Neural progenitor cell (in vitro differentiated cells): Measurements from ENCODE around the gene GJB6. TPM values are rescaled to one million over a fixed set of nuclear protein-coding genes. Genes with fewer than 3 reads are reported as not detected.

Experiments
- DNase-seq: peaks from one replicate; pipeline ENCODE4 v3.0.0-alpha.2; 2016; ENCODE audit warnings: low spot score
- H2AFZ ChIP-seq: fragments of 200-600 bp; sonication (generic); replicated peaks from 2 replicates; pipeline ENCODE4 v1.6.1; 2016; ENCODE audit warnings: antibody characterized with exemption
- H3F3A ChIP-seq: fragments of 200-600 bp; sonication (generic); 2 replicates; pipeline ENCODE4 v1.6.1; 2016; ENCODE audit warnings: antibody characterized with exemption, low read depth
- H3K27ac ChIP-seq: fragments of 200-600 bp; sonication (generic); 2 replicates; pipeline ENCODE4 v1.5.1; 2016; ENCODE audit warnings: mild to moderate bottlenecking
- H3K27me3 ChIP-seq: fragments of 200-600 bp; sonication (generic); 2 replicates; pipeline ENCODE4 v1.6.1; 2016; ENCODE audit warnings: mild to moderate bottlenecking, moderate library complexity
- H3K36me3 ChIP-seq: fragments of 200-600 bp; sonication (generic); 2 replicates; pipeline ENCODE4 v1.5.1; 2016
- H3K4me1 ChIP-seq: fragments of 200-600 bp; sonication (generic); 2 replicates; pipeline ENCODE4 v1.6.1; 2016; ENCODE audit warnings: mixed run types
- H3K4me2 ChIP-seq: fragments of 200-600 bp; sonication (generic); 2 replicates; pipeline ENCODE4 v1.6.1; 2016
- H3K4me3 ChIP-seq: fragments of 200-600 bp; sonication (generic); 2 replicates; pipeline ENCODE4 v1.5.1; 2016
- H3K79me2 ChIP-seq: fragments of 200-600 bp; sonication (generic); 2 replicates; pipeline ENCODE4 v1.6.1; 2016; ENCODE audit warnings: low read depth
- H3K9ac ChIP-seq: fragments of 200-600 bp; sonication (generic); 2 replicates; pipeline ENCODE4 v1.6.1; 2016
- H3K9me3 ChIP-seq: fragments of 200-600 bp; sonication (generic); 2 replicates; pipeline ENCODE4 v1.5.1; 2016; ENCODE audit warnings: low read depth
- H4K20me1 ChIP-seq: fragments of 200-600 bp; sonication (generic); 2 replicates; pipeline ENCODE4 v1.6.1; 2016; ENCODE audit warnings: low read depth
- H3K27ac Mint-ChIP-seq: 3 replicates; pipeline ENCODE4 v1.8.0; 2021; ENCODE audit warnings: mixed read lengths
- H3K27me3 Mint-ChIP-seq: 2 replicates; pipeline ENCODE4 v1.8.0; 2022; ENCODE audit warnings: low read depth, mild to moderate bottlenecking, inconsistent platforms, moderate library complexity, mixed read lengths; ENCODE audit not compliant: insufficient read depth
- H3K36me3 Mint-ChIP-seq: 3 replicates; pipeline ENCODE4 v1.8.0; 2021; ENCODE audit warnings: mixed read lengths
- H3K4me1 Mint-ChIP-seq: 3 replicates; pipeline ENCODE4 v1.8.0; 2021; ENCODE audit warnings: mixed read lengths
- H3K4me3 Mint-ChIP-seq: 3 replicates; pipeline ENCODE4 v1.8.0; 2021; ENCODE audit warnings: mild to moderate bottlenecking, moderate library complexity, mixed read lengths
- H3K9me3 Mint-ChIP-seq: 3 replicates; pipeline ENCODE4 v1.8.0; 2020; ENCODE audit warnings: mixed read lengths
- CTCF ChIP-seq: fragments of 200-600 bp; sonication (generic); IDR thresholded peaks from 2 replicates; pipeline ENCODE4 v1.5.1; 2017; ENCODE audit warnings: antibody characterized with exemption, mild to moderate bottlenecking
- EZH2 ChIP-seq: fragments of 200-600 bp; sonication (generic); IDR thresholded peaks from 2 replicates; pipeline ENCODE4 v1.6.1; 2017; ENCODE audit warnings: antibody characterized with exemption, mild to moderate bottlenecking, moderate library complexity
- EZH2phosphoT487 ChIP-seq: fragments of 200-600 bp; sonication (generic); IDR thresholded peaks from 2 replicates; pipeline ENCODE4 v1.6.1; 2017; ENCODE audit warnings: antibody characterized with exemption
- total RNA-seq: library from RNA; depleted of rRNA; stranded (reverse); fragments of >200 nt; gene quantifications from 2 replicates; pipeline ENCODE4 v1.2.3, GENCODE V29; 2015; ENCODE audit warnings: low replicate concordance

The GJB6 gene
- total RNA-seq, 1 donor from 2014 or later, result not detected

- H3K4me3 Mint-ChIP-seq, result no peak overlapping the region
- H2AFZ ChIP-seq, result no peak overlapping the region
Observed at GRCh38 chr13:20258208-20258962, 26.3 kb upstream of the GJB6 start.

GRCh38 chr13:20254076-20254475 lies 22.0 kb upstream of the GJB6 start:
- no peaks in the 10 kb centered on the region for H3K36me3 ChIP-seq
- H3K9me3 ChIP-seq, result no peaks in the 10 kb centered on the region
- H3K27ac ChIP-seq, result no peak overlapping the region
- H2AFZ ChIP-seq, result no peak overlapping the region
- no peaks in the 10 kb centered on the region for H4K20me1 ChIP-seq
- H3K4me2 ChIP-seq, result no peak overlapping the region
- Mint-ChIP-seq H3K27me3 (peaks cover 6% of the 10 kb centered on the region), H3K9me3 (no peaks in the 10 kb centered on the region), H3K36me3 (no peaks in the 10 kb centered on the region), H3K4me1 (no peaks in the 10 kb centered on the region), H3K27ac (no peak overlapping the region), H3K4me3 (no peak overlapping the region)
- H3K9ac ChIP-seq, result no peak overlapping the region
- no peak overlapping the region for H3K4me3 ChIP-seq
- no peak for TF ChIP-seq EZH2
- H3K27me3 ChIP-seq, result no peaks in the 10 kb centered on the region
- no peaks in the 10 kb centered on the region for H3F3A ChIP-seq
- H3K79me2 ChIP-seq, result no peaks in the 10 kb centered on the region
- no peak for DNase-seq
- no peaks in the 10 kb centered on the region for H3K4me1 ChIP-seq

More at GRCh38 chr13:20258208-20258962, 26.3 kb upstream of the GJB6 start:
- Mint-ChIP-seq H3K9me3 (no peaks in the 10 kb centered on the region), H3K27me3 (peaks cover 7% of the 10 kb centered on the region), H3K27ac (no peak overlapping the region), H3K36me3 (no peaks in the 10 kb centered on the region), H3K4me1 (no peaks in the 10 kb centered on the region)
- Histone ChIP-seq H3K27ac (no peak overlapping the region), H3K79me2 (no peaks in the 10 kb centered on the region), H3K36me3 (no peaks in the 10 kb centered on the region), H3K4me1 (no peaks in the 10 kb centered on the region), H3K9ac (no peak overlapping the region), H3F3A (no peaks in the 10 kb centered on the region), H3K4me2 (no peak overlapping the region), H4K20me1 (no peaks in the 10 kb centered on the region), H3K9me3 (no peaks in the 10 kb centered on the region), H3K27me3 (no peaks in the 10 kb centered on the region), H3K4me3 (no peak overlapping the region)
- TF ChIP-seq CTCF, result no peak
- no peak for TF ChIP-seq EZH2
- no peak for TF ChIP-seq EZH2phosphoT487
- no peak for DNase-seq

GRCh38 chr13:20249913-20250312 lies 17.8 kb upstream of the GJB6 start:
- no peaks in the 10 kb centered on the region for H3K4me1 Mint-ChIP-seq
- no peaks in the 10 kb centered on the region for H3K9me3 Mint-ChIP-seq
- Histone ChIP-seq H3K9ac (no peak overlapping the region), H3F3A (no peaks in the 10 kb centered on the region), H4K20me1 (no peaks in the 10 kb centered on the region), H3K27me3 (no peaks in the 10 kb centered on the region), H3K9me3 (no peaks in the 10 kb centered on the region), H3K4me1 (no peaks in the 10 kb centered on the region), H3K79me2 (no peaks in the 10 kb centered on the region), H3K36me3 (no peaks in the 10 kb centered on the region), H3K4me2 (no peak overlapping the region), H3K4me3 (no peak overlapping the region), H3K27ac (no peak overlapping the region), H2AFZ (no peak overlapping the region)
- no peaks in the 10 kb centered on the region for H3K36me3 Mint-ChIP-seq
- H3K27me3 Mint-ChIP-seq, result peaks cover 8% of the 10 kb centered on the region
- TF ChIP-seq CTCF, result no peak
- no peak for TF ChIP-seq EZH2phosphoT487
- TF ChIP-seq EZH2, result no peak
- no peak overlapping the region for H3K4me3 Mint-ChIP-seq
- no peak for DNase-seq
- H3K27ac Mint-ChIP-seq, result no peak overlapping the region

- H3K9me3 ChIP-seq, result no peaks in the 10 kb centered on the region
- Mint-ChIP-seq H3K27ac (no peak overlapping the region), H3K4me3 (no peak overlapping the region), H3K27me3 (peaks cover 3% of the 10 kb centered on the region), H3K4me1 (no peaks in the 10 kb centered on the region), H3K9me3 (peaks cover 3% of the 10 kb centered on the region), H3K36me3 (no peaks in the 10 kb centered on the region)
- no peaks in the 10 kb centered on the region for H4K20me1 ChIP-seq
- H3K79me2 ChIP-seq, result no peaks in the 10 kb centered on the region
- no peaks in the 10 kb centered on the region for H3K4me1 ChIP-seq
- TF ChIP-seq EZH2 (no peak), EZH2phosphoT487 (no peak), CTCF (no peak)
- no peak overlapping the region for H3K4me2 ChIP-seq
- no peak overlapping the region for H3K9ac ChIP-seq
- no peak overlapping the region for H3K27ac ChIP-seq
- H3K27me3 ChIP-seq, result no peaks in the 10 kb centered on the region
- H3K36me3 ChIP-seq, result no peaks in the 10 kb centered on the region
- no peaks in the 10 kb centered on the region for H3F3A ChIP-seq
- H3K4me3 ChIP-seq, result no peak overlapping the region
- H2AFZ ChIP-seq, result no peak overlapping the region
- DNase-seq, result no peak
Observed at GRCh38 chr13:20247963-20248362, 15.8 kb upstream of the GJB6 start.
